ENCODE measurements around the gene ABI3.
"Not testable (repeated sequence)": the region's sequence is repeated elsewhere in the genome, so short reads cannot be mapped to it uniquely, and the experiment has no call there.

The ABI3 gene, protein sequence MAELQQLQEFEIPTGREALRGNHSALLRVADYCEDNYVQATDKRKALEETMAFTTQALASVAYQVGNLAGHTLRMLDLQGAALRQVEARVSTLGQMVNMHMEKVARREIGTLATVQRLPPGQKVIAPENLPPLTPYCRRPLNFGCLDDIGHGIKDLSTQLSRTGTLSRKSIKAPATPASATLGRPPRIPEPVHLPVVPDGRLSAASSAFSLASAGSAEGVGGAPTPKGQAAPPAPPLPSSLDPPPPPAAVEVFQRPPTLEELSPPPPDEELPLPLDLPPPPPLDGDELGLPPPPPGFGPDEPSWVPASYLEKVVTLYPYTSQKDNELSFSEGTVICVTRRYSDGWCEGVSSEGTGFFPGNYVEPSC

DNA sequence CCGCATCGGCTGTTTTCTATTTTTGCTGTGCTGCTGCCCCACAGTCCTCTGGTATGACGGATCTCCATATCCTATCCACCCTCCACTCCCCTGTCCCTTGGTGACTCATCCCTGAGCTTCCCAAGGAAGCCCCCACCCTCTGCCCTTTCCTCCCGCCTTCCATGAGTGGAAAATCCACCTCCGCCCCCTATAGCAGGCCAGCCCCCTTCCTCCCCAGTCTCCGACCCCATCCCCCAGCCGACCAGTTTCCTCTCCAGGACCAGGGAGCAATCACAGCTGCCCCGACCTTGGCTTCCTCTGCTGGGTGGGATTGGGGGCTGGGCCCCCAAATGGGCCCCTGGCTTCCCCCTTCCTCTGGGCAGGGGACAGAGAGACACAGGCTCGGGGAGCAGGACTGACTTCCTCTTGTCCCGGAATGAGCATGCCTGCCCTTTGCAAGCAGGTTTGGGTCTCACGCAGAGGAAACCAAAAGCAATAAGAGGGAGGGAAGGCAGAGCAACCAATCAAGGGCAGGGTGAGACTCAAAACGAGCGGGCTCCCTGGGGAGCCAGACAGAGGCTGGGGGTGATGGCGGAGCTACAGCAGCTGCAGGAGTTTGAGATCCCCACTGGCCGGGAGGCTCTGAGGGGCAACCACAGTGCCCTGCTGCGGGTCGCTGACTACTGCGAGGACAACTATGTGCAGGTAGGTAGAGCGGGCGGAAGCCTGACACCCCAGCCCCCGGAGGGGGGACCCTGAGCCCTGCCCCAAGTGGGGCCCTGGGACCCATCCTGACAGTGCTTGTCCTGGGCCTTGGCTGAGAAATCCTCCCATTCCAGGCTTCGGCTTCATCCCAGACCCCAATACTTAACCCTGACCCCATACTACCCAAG, at the start of gene ABI3, which contains the start of gene GNGT2:
Gene ABI3, plus strand, starts transcription at position 550 of the 872 bp plus-strand sequence. Its CDS starts 18 bp downstream, at position 568.
Gene GNGT2, minus strand, starts transcription at position 417 of the 872 bp plus-strand sequence. CDS start 3,152 bp downstream, outside the sequence.
- TF ChIP-seq, protein P1, sequence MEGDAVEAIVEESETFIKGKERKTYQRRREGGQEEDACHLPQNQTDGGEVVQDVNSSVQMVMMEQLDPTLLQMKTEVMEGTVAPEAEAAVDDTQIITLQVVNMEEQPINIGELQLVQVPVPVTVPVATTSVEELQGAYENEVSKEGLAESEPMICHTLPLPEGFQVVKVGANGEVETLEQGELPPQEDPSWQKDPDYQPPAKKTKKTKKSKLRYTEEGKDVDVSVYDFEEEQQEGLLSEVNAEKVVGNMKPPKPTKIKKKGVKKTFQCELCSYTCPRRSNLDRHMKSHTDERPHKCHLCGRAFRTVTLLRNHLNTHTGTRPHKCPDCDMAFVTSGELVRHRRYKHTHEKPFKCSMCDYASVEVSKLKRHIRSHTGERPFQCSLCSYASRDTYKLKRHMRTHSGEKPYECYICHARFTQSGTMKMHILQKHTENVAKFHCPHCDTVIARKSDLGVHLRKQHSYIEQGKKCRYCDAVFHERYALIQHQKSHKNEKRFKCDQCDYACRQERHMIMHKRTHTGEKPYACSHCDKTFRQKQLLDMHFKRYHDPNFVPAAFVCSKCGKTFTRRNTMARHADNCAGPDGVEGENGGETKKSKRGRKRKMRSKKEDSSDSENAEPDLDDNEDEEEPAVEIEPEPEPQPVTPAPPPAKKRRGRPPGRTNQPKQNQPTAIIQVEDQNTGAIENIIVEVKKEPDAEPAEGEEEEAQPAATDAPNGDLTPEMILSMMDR (IDR thresholded peaks at IDR 0.05; ENCODE audit: borderline replicate concordance, insufficient read depth, low read depth, low read length), result no peak
- peak within 1 kb of the TSS; percentile 87 for H3K4me3 ChIP-seq (ENCODE audit: low read depth, low read length)

DNA sequence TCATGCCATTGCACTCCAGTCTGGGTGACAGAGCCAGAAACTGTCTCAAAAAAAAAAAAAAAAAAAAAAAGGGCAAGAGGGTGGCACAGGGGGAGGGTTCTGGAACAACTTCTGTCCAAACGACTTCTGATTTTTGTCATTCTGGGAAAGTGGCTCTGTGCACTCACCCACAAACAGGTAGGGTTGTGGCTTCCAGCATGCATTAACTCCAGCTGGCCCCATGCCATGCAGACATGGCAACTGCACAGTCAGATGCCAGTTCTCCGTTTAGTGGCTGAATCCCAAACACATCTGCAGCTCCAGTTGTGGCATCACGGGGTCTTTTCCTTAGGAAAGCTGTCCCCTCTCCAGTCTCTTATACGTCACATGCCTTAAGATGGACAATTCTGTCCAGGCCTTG, 47.6 kb upstream of the ABI3 start:
- H3K4me3 ChIP-seq (ENCODE audit: low read depth, low read length), result no peak overlapping the region

DNA sequence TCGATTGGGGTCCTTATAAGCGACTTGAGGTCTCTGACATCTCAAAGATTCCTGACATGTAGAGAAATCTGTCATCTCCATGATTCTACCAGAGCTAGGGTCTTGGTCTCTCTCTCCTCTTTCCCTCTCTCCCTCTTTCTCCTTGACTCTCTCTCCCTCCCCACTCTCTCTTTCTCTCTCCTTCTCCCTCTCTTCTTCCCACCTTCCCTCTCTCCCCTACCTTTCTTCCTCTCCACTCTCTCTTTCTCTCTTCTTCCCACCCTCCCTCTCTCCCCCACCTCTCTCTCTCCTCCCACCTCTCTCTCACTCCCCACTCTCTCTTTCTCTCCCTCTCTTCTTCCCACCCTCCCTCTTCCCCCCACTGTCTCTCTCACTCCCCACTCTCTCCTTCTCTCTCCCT, 45.4 kb upstream of the ABI3 start:
- no peak overlapping the region for H3K4me3 ChIP-seq (ENCODE audit: low read depth, low read length)
- TF ChIP-seq, protein P1 (IDR thresholded peaks at IDR 0.05; ENCODE audit: borderline replicate concordance, insufficient read depth, low read depth, low read length), result no peak

More for the DNA sequence above, 47.6 kb upstream of the ABI3 start:
- TF ChIP-seq, protein P1 (IDR thresholded peaks at IDR 0.05; ENCODE audit: borderline replicate concordance, insufficient read depth, low read depth, low read length), result no peak

DNA sequence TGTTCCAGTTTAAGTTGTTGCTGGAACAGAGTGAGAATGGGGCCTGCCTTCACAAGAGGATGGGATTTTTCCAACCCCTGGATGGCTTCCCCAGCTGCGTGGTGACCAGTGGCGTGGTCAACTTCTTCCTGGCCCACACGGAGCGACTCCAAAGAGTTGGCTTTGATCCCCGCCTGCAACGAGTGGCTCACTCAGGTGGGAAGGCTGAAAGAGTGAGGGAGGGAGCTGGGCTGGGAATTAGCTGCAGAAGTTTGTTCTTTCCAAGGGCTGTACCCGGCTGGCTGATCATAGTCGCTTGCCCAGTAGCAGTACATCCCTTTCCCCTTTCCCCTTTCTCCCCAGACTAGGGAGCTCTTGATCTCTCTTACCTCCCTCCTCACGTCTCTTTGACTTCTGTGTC, 41.8 kb upstream of the ABI3 start:
- TF ChIP-seq, protein P1 (IDR thresholded peaks at IDR 0.05; ENCODE audit: borderline replicate concordance, insufficient read depth, low read depth, low read length), result no peak
- H3K4me3 ChIP-seq (ENCODE audit: low read depth, low read length), result no peak overlapping the region

DNA sequence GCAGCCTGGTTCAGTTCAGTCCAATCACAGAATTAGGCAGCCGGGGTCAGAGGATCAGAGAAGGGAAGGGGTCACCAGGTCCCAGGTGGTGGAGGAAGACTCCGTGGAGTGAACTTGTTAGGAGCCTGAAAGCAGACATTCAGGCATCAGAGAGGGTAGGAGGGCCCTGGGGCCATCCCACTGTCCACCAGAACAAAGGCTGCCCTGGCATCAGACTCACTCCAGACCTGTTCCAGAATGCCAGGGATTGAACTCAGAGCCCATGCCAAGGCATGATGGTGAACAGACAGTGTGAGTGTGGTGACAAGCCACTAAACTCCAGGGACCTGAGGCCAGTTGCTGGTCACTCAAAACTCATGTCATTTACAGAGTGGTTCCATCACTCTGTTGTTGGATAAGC, 40.3 kb upstream of the ABI3 start:
- TF ChIP-seq, protein P1 (IDR thresholded peaks at IDR 0.05; ENCODE audit: borderline replicate concordance, insufficient read depth, low read depth, low read length), result no peak
- no peak overlapping the region for H3K4me3 ChIP-seq (ENCODE audit: low read depth, low read length)

DNA sequence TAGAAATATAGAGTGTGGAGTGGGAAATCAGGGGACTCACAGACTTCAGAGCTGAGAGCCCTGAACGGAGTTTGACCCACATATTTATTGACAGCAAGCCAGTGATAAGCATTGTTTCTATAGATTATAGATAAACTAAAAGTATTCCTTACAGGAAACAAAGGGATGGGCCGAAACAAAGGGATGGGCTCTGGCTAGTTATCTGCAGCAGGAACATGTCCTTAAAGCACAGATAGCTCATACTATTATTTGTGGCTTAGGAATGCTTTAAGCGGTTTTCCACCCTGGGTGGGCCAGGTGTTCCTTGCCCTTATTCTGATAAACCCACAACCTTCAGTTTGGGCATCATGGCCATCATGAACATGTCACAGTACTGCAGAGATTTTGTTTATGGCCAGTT, 39.8 kb upstream of the ABI3 start:
- not testable (repeated sequence) for H3K4me3 ChIP-seq (ENCODE audit: low read depth, low read length)

DNA sequence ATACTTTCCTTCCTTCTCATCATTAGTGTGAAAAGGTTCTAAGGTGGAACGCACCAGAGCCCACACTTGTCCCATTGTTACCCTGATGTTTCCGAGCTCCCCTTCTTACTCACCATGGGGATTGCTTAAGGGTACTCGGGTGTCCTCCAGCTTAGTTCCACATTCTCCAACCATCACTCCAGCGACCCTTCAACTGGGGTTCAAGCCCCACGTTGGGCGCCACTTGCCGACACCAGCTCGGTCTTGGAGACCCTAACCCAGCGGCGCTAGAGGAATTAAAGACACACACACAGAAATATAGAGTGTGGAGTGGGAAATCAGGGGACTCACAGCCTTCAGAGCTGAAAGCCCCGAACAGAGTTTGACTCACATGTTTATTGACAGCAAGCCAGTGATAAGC, 34.5 kb upstream of the ABI3 start:
- not testable (repeated sequence) for H3K4me3 ChIP-seq (ENCODE audit: low read depth, low read length)

DNA sequence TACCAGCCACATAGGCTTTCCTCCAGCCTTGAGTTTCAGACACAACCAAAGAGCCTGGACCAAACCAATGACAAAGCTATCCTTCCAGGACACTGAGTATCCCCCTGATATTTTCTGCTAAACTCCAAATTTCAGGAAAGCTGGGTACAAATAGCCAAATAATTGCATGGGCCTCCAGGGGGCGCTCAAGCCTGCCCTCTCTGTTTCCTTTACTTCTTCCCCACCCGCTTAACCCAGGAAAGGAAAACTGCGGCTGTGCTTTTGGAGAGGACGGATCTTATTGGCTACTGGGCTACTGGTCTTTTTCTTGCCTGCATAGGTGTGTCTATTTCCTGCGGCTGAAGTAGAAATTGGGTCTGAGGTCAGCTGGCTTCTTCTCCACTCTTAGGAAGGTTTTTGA, 30.2 kb upstream of the ABI3 start:
- TF ChIP-seq, protein P1 (IDR thresholded peaks at IDR 0.05; ENCODE audit: borderline replicate concordance, insufficient read depth, low read depth, low read length), result peak; percentile 71
- no peak overlapping the region for H3K4me3 ChIP-seq (ENCODE audit: low read depth, low read length)
